K562 (cell line): ENCODE data around the gene NPIPA7. TPM values are rescaled to one million over a fixed set of nuclear protein-coding genes. Genes with fewer than 3 reads are reported as not detected.
"Not testable (repeated sequence)": the region's sequence is repeated elsewhere in the genome, so short reads cannot be mapped to it uniquely, and the experiment has no call there.

Experiments
- ATAC-seq: fragments of 200-7000 bp; cut with Tn5 transposase; 3 replicates; pipeline ENCODE4 v1.9.1; 2020; ENCODE audit warnings: moderate library complexity
- BruUV-seq: library from RNA; stranded (reverse); fragments of 400-500 nt; replicated peaks from 2 replicates; lab custom pipeline; 2021; lab: Mats Ljungman, UMichigan
- CTCF ChIA-PET: fragments of 300-600 bp; formaldehyde crosslinking; extraction: SDS; loops from one replicate; lab custom pipeline; 2021; ENCODE audit warnings: low intra/inter-chr PET ratio; lab: Yijun Ruan, JAX
- POLR2A ChIA-PET: fragments of 300-600, 350-650 bp; sonication (Branson Sonifier 250); formaldehyde crosslinking; extraction: SDS; loops from one replicate; lab custom pipeline; 2021; ENCODE audit warnings: antibody characterized with exemption, inconsistent platforms; lab: Yijun Ruan, JAX
- DNase-seq, 4 experiments: peaks; one replicate each; pipeline versions ENCODE4 v3.0.0 to v3.0.0-alpha.2; 2011 to 2018; ENCODE audit warnings: low spot score in 3 of 4, mixed read lengths in 3 of 4; ENCODE audit errors: extremely low read depth in 1 of 4
- FAIRE-seq: peaks from 2 replicates; lab custom pipeline; 2011; peaks lifted over from hg19 to GRCh38; lab: Jason Lieb, UNC
- H2AFZ ChIP-seq: 2 replicates; pipeline ENCODE4 v1.6.0; 2011; ENCODE audit warnings: low read depth, low read length, control low read depth, inconsistent platforms
- H3K27ac ChIP-seq: fragments of 200-600 bp; 3 replicates; pipeline ENCODE4 v1.8.0; 2011; ENCODE audit warnings: low read depth, mild to moderate bottlenecking, control low read depth, inconsistent platforms, low read length, moderate library complexity, mixed read lengths; ENCODE audit errors: extremely low read depth
- H3K27me3 ChIP-seq, 2 experiments: fragments of 300-600 bp in 1 of 2; 2 replicates in 1 of 2; 3 replicates in 1 of 2; pipeline versions ENCODE4 v1.6.0 to v1.8.0; 2011; ENCODE audit warnings: inconsistent platforms in 2 of 2, low read length in 2 of 2, mild to moderate bottlenecking in 1 of 2, mixed read lengths in 1 of 2, moderate library complexity in 1 of 2; ENCODE audit not compliant: control insufficient read depth in 2 of 2, insufficient read depth in 2 of 2
- H3K36me3 ChIP-seq: fragments of 300-600 bp; 3 replicates; pipeline ENCODE4 v1.8.0; 2011; ENCODE audit warnings: mild to moderate bottlenecking, low read length, inconsistent platforms; ENCODE audit not compliant: control insufficient read depth, insufficient read depth
- H3K4me1 ChIP-seq, 2 experiments: fragments of 200-600 bp in 1 of 2; replicated peaks in 1 of 2; 2 replicates in 1 of 2; 3 replicates in 1 of 2; pipeline versions ENCODE4 v1.5.1 to v1.8.0; 2011; ENCODE audit warnings: inconsistent platforms in 2 of 2, low read length in 2 of 2, mild to moderate bottlenecking in 1 of 2, mixed read lengths in 1 of 2, moderate library complexity in 1 of 2; ENCODE audit not compliant: control insufficient read depth in 2 of 2, insufficient read depth in 2 of 2
- H3K4me2 ChIP-seq: 2 replicates; pipeline ENCODE4 v1.6.1; 2011; ENCODE audit warnings: low read length, control low read depth, inconsistent platforms, mixed read lengths; ENCODE audit not compliant: insufficient read depth
- H3K4me3 ChIP-seq: fragments of 200-600 bp; sonication (generic), shearing (Covaris generic); 2 replicates; pipeline ENCODE4 v1.5.1; 2016; ENCODE audit warnings: control low read depth, inconsistent platforms
- H3K79me2 ChIP-seq: fragments of 200-600 bp; 3 replicates; pipeline ENCODE4 v1.8.0; 2011; ENCODE audit warnings: low read length, inconsistent platforms; ENCODE audit not compliant: control insufficient read depth, insufficient read depth
- H3K9ac ChIP-seq, 2 experiments: 2 replicates each; pipeline versions ENCODE4 v1.6.0 to v1.6.1; 2011; ENCODE audit warnings: low read depth in 2 of 2, low read length in 2 of 2, control low read depth in 1 of 2, inconsistent platforms in 1 of 2, mild to moderate bottlenecking in 1 of 2, mixed read lengths in 1 of 2; ENCODE audit not compliant: insufficient read depth in 1 of 2
- H3K9me1 ChIP-seq: one replicate; pipeline ENCODE4 v1.6.0; 2011; ENCODE audit warnings: inconsistent platforms, mild to moderate bottlenecking, low read length, moderate library complexity; ENCODE audit not compliant: control insufficient read depth, insufficient read depth
- H3K9me3 ChIP-seq: replicated peaks from 2 replicates; pipeline ENCODE4 v1.5.1; 2011; ENCODE audit warnings: low read depth, low read length, inconsistent platforms; ENCODE audit not compliant: control insufficient read depth, insufficient read depth
- H4K20me1 ChIP-seq: replicated peaks from 2 replicates; pipeline ENCODE4 v1.6.1; 2011; ENCODE audit warnings: low read length, inconsistent platforms, mixed read lengths; ENCODE audit not compliant: control insufficient read depth, insufficient read depth
- WGBS: fragments of 100-300 bp; shearing (Covaris generic); methylation state at CpG from one replicate; pipeline ENCODE4 v1.1.6; 2016; ENCODE audit warnings: low coverage, mixed read lengths; ENCODE audit not compliant: insufficient coverage; ENCODE audit errors: missing lambda C conversion rate; 5-methylcytosine and 5-hydroxymethylcytosine counted together
- in situ Hi-C: fragments of 300-500 bp; cut with MboI; formaldehyde crosslinking; loops from 4 replicates; pipeline ENCODE4 v1.15.0; 2018; ENCODE audit warnings: inconsistent platforms, mixed read lengths
- intact Hi-C: fragments of 100-400 bp; cut with micrococcal nuclease; formaldehyde crosslinking; loops from 2 replicates; pipeline ENCODE4 v1.14.2; 2022
- polyA plus RNA-seq, 8 experiments: library from polyadenylated mRNA; depleted of rRNA in 4 of 8; stranded (reverse) in 5 of 8; unstranded in 3 of 8; fragments of >200 nt; fragmentation: Nextera tagmentation in 2 of 8; fragmentation: Illumina TruSeq in 1 of 8; extraction: Ambion mirVana in 2 of 8; extraction: Trizol in 1 of 8; gene quantifications; 2 replicates each; pipeline versions ENCODE4 v1.2.1 to v1.2.3, GENCODE V29; 2011 to 2014; ENCODE audit warnings: inconsistent platforms in 1 of 8, missing spikeins in 1 of 8
- total RNA-seq, 7 experiments: library from RNA; depleted of rRNA in 6 of 7; stranded (reverse); fragments of >200 nt in 6 of 7; fragmentation: Illumina TruSeq in 2 of 7; extraction: Trizol in 2 of 7; gene quantifications; 2 replicates each; pipeline versions ENCODE4 v1.2.1 to v1.2.3, GENCODE V29; 2011 to 2021; ENCODE audit warnings: low replicate concordance in 1 of 7

Gene NPIPA7
- total and polyA plus RNA-seq, 9 of the 15 experiments (the other 6 are each of a cell fraction or from before 2014, with no cell fraction given) = 0.86 to 19.0 (median 5.4) TPM

- H3K27ac ChIP-seq, H3K4me1 ChIP-seq, H3K4me3 ChIP-seq, BruUV-seq, H3K9ac ChIP-seq, H3K79me2 ChIP-seq, H3K9me1 ChIP-seq, ATAC-seq, H3K27me3 ChIP-seq, H2AFZ ChIP-seq, FAIRE-seq, H4K20me1 ChIP-seq, intact Hi-C loops, H3K36me3 ChIP-seq, H3K4me2 ChIP-seq, DNase-seq, CTCF ChIA-PET, in situ Hi-C loops, H3K9me3 ChIP-seq, POLR2A ChIA-PET: not testable (repeated sequence)
- WGBS = no CpG with 5 or more reads among the region's 6 CpGs
Observed at GRCh38 chr16:16399685-16400084, 20.7 kb downstream of the NPIPA7 start.

GRCh38 chr16:16402333-16402732 lies 23.4 kb downstream of the NPIPA7 start:
- DNase-seq, H3K79me2 ChIP-seq, BruUV-seq, H3K27me3 ChIP-seq, H3K4me2 ChIP-seq, CTCF ChIA-PET, intact Hi-C loops, FAIRE-seq, H3K9me3 ChIP-seq, H3K9ac ChIP-seq, POLR2A ChIA-PET, H3K4me1 ChIP-seq, in situ Hi-C loops, H3K36me3 ChIP-seq, H3K4me3 ChIP-seq, H3K27ac ChIP-seq, H4K20me1 ChIP-seq, H3K9me1 ChIP-seq, H2AFZ ChIP-seq: not testable (repeated sequence)
- WGBS = no CpG with 5 or more reads among the region's 2 CpGs
- ATAC-seq = peak; percentile 78

GRCh38 chr16:16404283-16404682 lies 25.3 kb downstream of the NPIPA7 start:
- H3K36me3 ChIP-seq, H3K79me2 ChIP-seq, H3K4me1 ChIP-seq, BruUV-seq, in situ Hi-C loops, DNase-seq, FAIRE-seq, H3K9ac ChIP-seq, intact Hi-C loops, H3K9me1 ChIP-seq, H3K27me3 ChIP-seq, H3K4me3 ChIP-seq, H3K9me3 ChIP-seq, POLR2A ChIA-PET, ATAC-seq, H2AFZ ChIP-seq, CTCF ChIA-PET, H3K27ac ChIP-seq, H4K20me1 ChIP-seq, H3K4me2 ChIP-seq: not testable (repeated sequence)
- WGBS = no CpG with 5 or more reads among the region's 1 CpG

GRCh38 chr16:16405421-16405820 lies 26.5 kb downstream of the NPIPA7 start:
- not testable (repeated sequence) for BruUV-seq

More at GRCh38 chr16:16405421-16405820, 26.5 kb downstream of the NPIPA7 start:
- CTCF ChIA-PET, DNase-seq, H3K9me3 ChIP-seq, H3K79me2 ChIP-seq, H3K4me1 ChIP-seq, H3K27me3 ChIP-seq, POLR2A ChIA-PET, FAIRE-seq, H2AFZ ChIP-seq, H3K9ac ChIP-seq, H3K4me2 ChIP-seq, H4K20me1 ChIP-seq, H3K9me1 ChIP-seq, in situ Hi-C loops, H3K27ac ChIP-seq, H3K4me3 ChIP-seq, H3K36me3 ChIP-seq, intact Hi-C loops: not testable (repeated sequence)
- peak; percentile 85 for ATAC-seq
- WGBS = no CpG with 5 or more reads among the region's 5 CpGs
